Prostate gland (tissue), 2 donors: ENCODE results near the gene CHST15.

Source experiments
- POLR2A ChIP-seq: fragments of 450-650 bp; IDR thresholded peaks from one replicate; pipeline ENCODE4 v1.6.1; 2016; ENCODE audit warnings: antibody characterized with exemption, mild to moderate bottlenecking
- POLR2AphosphoS5 ChIP-seq: sonication (generic); formaldehyde crosslinking; IDR thresholded peaks from one replicate; pipeline ENCODE4 v1.6.1; 2017; ENCODE audit warnings: antibody characterized with exemption
- TF ChIP-seq, protein P1 (sequence below), 4 experiments: fragments of 200-600 bp in 2 of 4; fragments of 450-650 bp in 2 of 4; sonication (generic) in 2 of 4; IDR thresholded peaks; 1 replicate in 3 of 4; 2 replicates in 1 of 4; pipeline ENCODE4 v1.5.1; 2016 to 2019; ENCODE audit warnings: antibody characterized with exemption in 4 of 4, mild to moderate bottlenecking in 2 of 4, moderate library complexity in 2 of 4

DNA sequence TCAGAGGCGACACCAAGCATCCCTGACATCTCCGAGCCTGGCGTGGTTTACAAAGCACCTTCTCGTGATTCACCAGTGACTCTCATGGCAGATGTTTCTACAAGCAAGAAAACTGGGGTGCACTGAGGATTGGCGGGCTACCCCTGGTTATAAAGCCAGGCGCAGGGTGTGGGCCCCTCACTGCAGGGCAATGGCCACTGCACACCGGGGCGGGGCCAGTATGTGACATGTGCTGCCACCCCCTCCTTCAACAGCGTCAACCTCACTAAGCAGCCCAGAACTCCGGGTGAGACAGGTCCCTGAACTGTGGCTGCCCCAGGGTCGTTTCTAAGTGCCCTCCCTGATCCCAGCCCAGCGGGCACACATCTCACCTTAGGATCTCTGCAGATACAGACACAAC is 63.8 kb downstream of the CHST15 start:
- TF ChIP-seq, protein P1, sequence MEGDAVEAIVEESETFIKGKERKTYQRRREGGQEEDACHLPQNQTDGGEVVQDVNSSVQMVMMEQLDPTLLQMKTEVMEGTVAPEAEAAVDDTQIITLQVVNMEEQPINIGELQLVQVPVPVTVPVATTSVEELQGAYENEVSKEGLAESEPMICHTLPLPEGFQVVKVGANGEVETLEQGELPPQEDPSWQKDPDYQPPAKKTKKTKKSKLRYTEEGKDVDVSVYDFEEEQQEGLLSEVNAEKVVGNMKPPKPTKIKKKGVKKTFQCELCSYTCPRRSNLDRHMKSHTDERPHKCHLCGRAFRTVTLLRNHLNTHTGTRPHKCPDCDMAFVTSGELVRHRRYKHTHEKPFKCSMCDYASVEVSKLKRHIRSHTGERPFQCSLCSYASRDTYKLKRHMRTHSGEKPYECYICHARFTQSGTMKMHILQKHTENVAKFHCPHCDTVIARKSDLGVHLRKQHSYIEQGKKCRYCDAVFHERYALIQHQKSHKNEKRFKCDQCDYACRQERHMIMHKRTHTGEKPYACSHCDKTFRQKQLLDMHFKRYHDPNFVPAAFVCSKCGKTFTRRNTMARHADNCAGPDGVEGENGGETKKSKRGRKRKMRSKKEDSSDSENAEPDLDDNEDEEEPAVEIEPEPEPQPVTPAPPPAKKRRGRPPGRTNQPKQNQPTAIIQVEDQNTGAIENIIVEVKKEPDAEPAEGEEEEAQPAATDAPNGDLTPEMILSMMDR (IDR thresholded peaks at IDR 0.05) = no peak
- no peak for TF ChIP-seq POLR2AphosphoS5
- no peak for TF ChIP-seq POLR2A
